H1 (cell line): ENCODE measurements around the gene MMP24. TPM values are rescaled to one million over a fixed set of nuclear protein-coding genes. Genes with fewer than 3 reads are reported as not detected.

ENCODE experiments used
- CEBPB ChIP-seq: IDR thresholded peaks from 2 replicates; pipeline ENCODE4 v1.6.1; 2012; ENCODE audit warnings: low read depth, low read length
- CREB1 ChIP-seq: IDR thresholded peaks from 2 replicates; pipeline ENCODE4 v1.6.1; 2012; ENCODE audit warnings: inconsistent platforms
- TBP ChIP-seq: IDR thresholded peaks from 2 replicates; pipeline ENCODE4 v1.6.1; 2011; ENCODE audit warnings: low read depth, low read length, improper control_type of control experiment
- TEAD4 ChIP-seq: IDR thresholded peaks from 2 replicates; pipeline ENCODE4 v1.6.1; 2012; ENCODE audit warnings: low read depth, low read length, inconsistent platforms, mixed read lengths
- polyA plus RNA-seq, 7 experiments: library from polyadenylated mRNA; depleted of rRNA in 3 of 7; stranded (reverse) in 5 of 7; unstranded in 2 of 7; fragments of >200 nt in 5 of 7; fragments of 200-250 nt in 2 of 7; gene quantifications; 1 replicate in 5 of 7; 2 replicates in 1 of 7; 4 replicates in 1 of 7; pipeline versions ENCODE4 v1.2.1 to v1.2.3, GENCODE V29; 2011 to 2013; ENCODE audit warnings: missing spikeins in 2 of 7, mixed read lengths in 2 of 7
- total RNA-seq: library from RNA; stranded (reverse); fragmentation: NEBNext Ultra II Directional; extraction: Animal tissue kit (Norgen Biotek cat#: 25700); gene quantifications from 2 replicates; pipeline ENCODE4 v1.2.1, GENCODE V29; 2021
- TF ChIP-seq, protein P1 (sequence below): fragments of 300-600 bp; sonication (generic); IDR thresholded peaks from 2 replicates; pipeline ENCODE4 v1.7.1; 2012; ENCODE audit warnings: low read length, moderate library complexity, mild to moderate bottlenecking, inconsistent platforms; ENCODE audit not compliant: insufficient replicate concordance
- TF ChIP-seq, protein P2 (sequence below): IDR thresholded peaks from 2 replicates; pipeline ENCODE4 v1.6.1; 2012; ENCODE audit warnings: inconsistent platforms

Gene MMP24
- total and polyA plus RNA-seq, 2 of the 8 experiments (the other 6 are each of a cell fraction or from before 2014, with no cell fraction given) = 18.8 to 21.4 TPM

DNA sequence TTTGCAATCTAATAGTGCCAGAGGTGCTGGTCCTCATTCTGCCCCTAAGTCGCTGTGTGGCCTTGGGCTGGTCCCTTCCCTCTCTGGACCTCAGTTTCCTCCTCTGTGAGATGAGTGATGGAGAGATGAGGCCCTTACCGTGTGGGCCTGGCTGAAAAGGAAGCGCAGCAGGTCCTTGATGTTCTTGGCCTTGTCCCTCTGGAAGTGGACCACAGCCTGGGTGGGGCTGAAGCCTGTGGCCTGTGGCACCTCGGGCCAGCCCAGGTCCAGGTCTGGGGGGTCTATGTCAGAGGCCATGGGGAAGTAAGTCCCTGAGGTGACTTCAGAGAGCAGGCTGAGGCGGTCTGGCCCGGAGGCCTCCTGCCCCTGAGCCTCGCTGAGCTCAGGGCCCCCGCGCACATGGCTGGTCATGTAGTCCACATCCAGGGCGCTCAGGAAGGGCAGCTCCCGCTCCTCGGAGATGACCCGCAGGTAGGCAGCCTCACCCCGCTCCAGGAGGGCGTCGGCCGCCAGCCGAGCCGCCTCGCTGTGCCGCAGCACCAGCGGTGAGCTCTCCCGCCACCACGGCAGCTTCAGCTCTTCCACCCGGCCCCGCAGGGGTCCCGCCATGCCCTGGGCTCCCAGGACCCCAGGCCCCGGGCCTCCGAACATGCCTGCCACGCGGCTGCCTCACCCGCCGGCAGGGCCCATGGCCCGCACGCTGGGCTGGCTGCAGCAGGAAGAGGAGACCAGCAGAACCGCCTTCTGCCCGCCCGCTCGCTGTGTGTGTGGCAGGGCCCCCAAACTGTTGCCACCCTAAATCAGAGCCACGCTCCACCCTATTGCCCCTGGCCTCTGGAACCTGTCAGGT lies 65.4 kb downstream of the MMP24 start, which contains the start of gene FAM83C (continued):
- TF ChIP-seq, protein P1, sequence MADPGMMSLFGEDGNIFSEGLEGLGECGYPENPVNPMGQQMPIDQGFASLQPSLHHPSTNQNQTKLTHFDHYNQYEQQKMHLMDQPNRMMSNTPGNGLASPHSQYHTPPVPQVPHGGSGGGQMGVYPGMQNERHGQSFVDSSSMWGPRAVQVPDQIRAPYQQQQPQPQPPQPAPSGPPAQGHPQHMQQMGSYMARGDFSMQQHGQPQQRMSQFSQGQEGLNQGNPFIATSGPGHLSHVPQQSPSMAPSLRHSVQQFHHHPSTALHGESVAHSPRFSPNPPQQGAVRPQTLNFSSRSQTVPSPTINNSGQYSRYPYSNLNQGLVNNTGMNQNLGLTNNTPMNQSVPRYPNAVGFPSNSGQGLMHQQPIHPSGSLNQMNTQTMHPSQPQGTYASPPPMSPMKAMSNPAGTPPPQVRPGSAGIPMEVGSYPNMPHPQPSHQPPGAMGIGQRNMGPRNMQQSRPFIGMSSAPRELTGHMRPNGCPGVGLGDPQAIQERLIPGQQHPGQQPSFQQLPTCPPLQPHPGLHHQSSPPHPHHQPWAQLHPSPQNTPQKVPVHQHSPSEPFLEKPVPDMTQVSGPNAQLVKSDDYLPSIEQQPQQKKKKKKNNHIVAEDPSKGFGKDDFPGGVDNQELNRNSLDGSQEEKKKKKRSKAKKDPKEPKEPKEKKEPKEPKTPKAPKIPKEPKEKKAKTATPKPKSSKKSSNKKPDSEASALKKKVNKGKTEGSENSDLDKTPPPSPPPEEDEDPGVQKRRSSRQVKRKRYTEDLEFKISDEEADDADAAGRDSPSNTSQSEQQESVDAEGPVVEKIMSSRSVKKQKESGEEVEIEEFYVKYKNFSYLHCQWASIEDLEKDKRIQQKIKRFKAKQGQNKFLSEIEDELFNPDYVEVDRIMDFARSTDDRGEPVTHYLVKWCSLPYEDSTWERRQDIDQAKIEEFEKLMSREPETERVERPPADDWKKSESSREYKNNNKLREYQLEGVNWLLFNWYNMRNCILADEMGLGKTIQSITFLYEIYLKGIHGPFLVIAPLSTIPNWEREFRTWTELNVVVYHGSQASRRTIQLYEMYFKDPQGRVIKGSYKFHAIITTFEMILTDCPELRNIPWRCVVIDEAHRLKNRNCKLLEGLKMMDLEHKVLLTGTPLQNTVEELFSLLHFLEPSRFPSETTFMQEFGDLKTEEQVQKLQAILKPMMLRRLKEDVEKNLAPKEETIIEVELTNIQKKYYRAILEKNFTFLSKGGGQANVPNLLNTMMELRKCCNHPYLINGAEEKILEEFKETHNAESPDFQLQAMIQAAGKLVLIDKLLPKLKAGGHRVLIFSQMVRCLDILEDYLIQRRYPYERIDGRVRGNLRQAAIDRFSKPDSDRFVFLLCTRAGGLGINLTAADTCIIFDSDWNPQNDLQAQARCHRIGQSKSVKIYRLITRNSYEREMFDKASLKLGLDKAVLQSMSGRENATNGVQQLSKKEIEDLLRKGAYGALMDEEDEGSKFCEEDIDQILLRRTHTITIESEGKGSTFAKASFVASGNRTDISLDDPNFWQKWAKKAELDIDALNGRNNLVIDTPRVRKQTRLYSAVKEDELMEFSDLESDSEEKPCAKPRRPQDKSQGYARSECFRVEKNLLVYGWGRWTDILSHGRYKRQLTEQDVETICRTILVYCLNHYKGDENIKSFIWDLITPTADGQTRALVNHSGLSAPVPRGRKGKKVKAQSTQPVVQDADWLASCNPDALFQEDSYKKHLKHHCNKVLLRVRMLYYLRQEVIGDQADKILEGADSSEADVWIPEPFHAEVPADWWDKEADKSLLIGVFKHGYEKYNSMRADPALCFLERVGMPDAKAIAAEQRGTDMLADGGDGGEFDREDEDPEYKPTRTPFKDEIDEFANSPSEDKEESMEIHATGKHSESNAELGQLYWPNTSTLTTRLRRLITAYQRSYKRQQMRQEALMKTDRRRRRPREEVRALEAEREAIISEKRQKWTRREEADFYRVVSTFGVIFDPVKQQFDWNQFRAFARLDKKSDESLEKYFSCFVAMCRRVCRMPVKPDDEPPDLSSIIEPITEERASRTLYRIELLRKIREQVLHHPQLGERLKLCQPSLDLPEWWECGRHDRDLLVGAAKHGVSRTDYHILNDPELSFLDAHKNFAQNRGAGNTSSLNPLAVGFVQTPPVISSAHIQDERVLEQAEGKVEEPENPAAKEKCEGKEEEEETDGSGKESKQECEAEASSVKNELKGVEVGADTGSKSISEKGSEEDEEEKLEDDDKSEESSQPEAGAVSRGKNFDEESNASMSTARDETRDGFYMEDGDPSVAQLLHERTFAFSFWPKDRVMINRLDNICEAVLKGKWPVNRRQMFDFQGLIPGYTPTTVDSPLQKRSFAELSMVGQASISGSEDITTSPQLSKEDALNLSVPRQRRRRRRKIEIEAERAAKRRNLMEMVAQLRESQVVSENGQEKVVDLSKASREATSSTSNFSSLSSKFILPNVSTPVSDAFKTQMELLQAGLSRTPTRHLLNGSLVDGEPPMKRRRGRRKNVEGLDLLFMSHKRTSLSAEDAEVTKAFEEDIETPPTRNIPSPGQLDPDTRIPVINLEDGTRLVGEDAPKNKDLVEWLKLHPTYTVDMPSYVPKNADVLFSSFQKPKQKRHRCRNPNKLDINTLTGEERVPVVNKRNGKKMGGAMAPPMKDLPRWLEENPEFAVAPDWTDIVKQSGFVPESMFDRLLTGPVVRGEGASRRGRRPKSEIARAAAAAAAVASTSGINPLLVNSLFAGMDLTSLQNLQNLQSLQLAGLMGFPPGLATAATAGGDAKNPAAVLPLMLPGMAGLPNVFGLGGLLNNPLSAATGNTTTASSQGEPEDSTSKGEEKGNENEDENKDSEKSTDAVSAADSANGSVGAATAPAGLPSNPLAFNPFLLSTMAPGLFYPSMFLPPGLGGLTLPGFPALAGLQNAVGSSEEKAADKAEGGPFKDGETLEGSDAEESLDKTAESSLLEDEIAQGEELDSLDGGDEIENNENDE = no peak
- TF ChIP-seq TBP = no peak
- no peak for TF ChIP-seq CREB1
- TF ChIP-seq CEBPB = no peak
- TF ChIP-seq, protein P2, sequence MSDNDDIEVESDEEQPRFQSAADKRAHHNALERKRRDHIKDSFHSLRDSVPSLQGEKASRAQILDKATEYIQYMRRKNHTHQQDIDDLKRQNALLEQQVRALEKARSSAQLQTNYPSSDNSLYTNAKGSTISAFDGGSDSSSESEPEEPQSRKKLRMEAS = no peak
- no peak for TF ChIP-seq TEAD4
